OCI-LY1 (cell line): ENCODE measurements around the gene SLC22A2.

Source experiments
- H2AFZ ChIP-seq: fragments of 200-600 bp; sonication (generic), shearing (Covaris generic); 2 replicates; pipeline ENCODE4 v1.6.0; 2014; ENCODE audit warnings: antibody characterized with exemption, mild to moderate bottlenecking, low read length
- H3F3A ChIP-seq: fragments of 200-600 bp; sonication (generic), shearing (Covaris generic); 2 replicates; pipeline ENCODE4 v1.6.0; 2014; ENCODE audit warnings: mild to moderate bottlenecking, antibody characterized with exemption, low read length, moderate library complexity; ENCODE audit not compliant: insufficient read depth
- H3K27ac ChIP-seq: fragments of 200-600 bp; sonication (generic); 2 replicates; pipeline ENCODE4 v1.5.1; 2014; ENCODE audit warnings: low read length, mixed run types, mild to moderate bottlenecking, low read depth; ENCODE audit not compliant: poor library complexity, severe bottlenecking
- H3K27me3 ChIP-seq: fragments of 200-600 bp; sonication (generic); 2 replicates; pipeline ENCODE4 v1.6.0; 2014; ENCODE audit warnings: antibody characterized with exemption, mild to moderate bottlenecking, low read length, moderate library complexity; ENCODE audit not compliant: insufficient read depth
- H3K36me3 ChIP-seq: fragments of 200-600 bp; sonication (generic); 2 replicates; pipeline ENCODE4 v1.6.1; 2014; ENCODE audit warnings: mild to moderate bottlenecking, antibody characterized with exemption, low read length, moderate library complexity, mixed read lengths; ENCODE audit not compliant: insufficient read depth
- H3K4me1 ChIP-seq: fragments of 200-600 bp; sonication (generic); 2 replicates; pipeline ENCODE4 v1.5.1; 2014; ENCODE audit warnings: mild to moderate bottlenecking, low read length, moderate library complexity; ENCODE audit not compliant: insufficient read depth, severe bottlenecking
- H3K4me2 ChIP-seq: fragments of 200-600 bp; sonication (generic), shearing (Covaris generic); 2 replicates; pipeline ENCODE4 v1.6.1; 2014; ENCODE audit warnings: low read length
- H3K4me3 ChIP-seq: fragments of 200-600 bp; sonication (generic); 2 replicates; pipeline ENCODE4 v1.5.1; 2014; ENCODE audit warnings: low read length, low read depth, mild to moderate bottlenecking, mixed read lengths; ENCODE audit not compliant: poor library complexity, severe bottlenecking
- H3K79me2 ChIP-seq: fragments of 200-600 bp; shearing (Covaris generic); 2 replicates; pipeline ENCODE4 v1.6.1; 2016; ENCODE audit warnings: mixed run types, low read length, mixed read lengths; ENCODE audit not compliant: insufficient read depth
- H3K9ac ChIP-seq: fragments of 200-600 bp; sonication (generic), shearing (Covaris generic); 2 replicates; pipeline ENCODE4 v1.6.1; 2014; ENCODE audit warnings: mild to moderate bottlenecking, low read length, mixed read lengths
- H3K9me2 ChIP-seq: fragments of 200-600 bp; sonication (generic), shearing (Covaris generic); 2 replicates; pipeline ENCODE4 v1.6.1; 2014; ENCODE audit warnings: low read depth, mild to moderate bottlenecking, low read length, mixed read lengths
- H3K9me3 ChIP-seq: fragments of 200-600 bp; shearing (Covaris generic); 2 replicates; pipeline ENCODE4 v1.6.1; 2014; ENCODE audit warnings: low read length, mixed read lengths
- H4K20me1 ChIP-seq: fragments of 200-600 bp; sonication (generic), shearing (Covaris generic); 2 replicates; pipeline ENCODE4 v1.6.0; 2016; ENCODE audit warnings: mild to moderate bottlenecking, low read length; ENCODE audit not compliant: insufficient read depth
- CTCF ChIP-seq: fragments of 200-600 bp; sonication (generic), shearing (Covaris generic); IDR thresholded peaks from 2 replicates; pipeline ENCODE4 v1.5.1; 2017; ENCODE audit warnings: mild to moderate bottlenecking, antibody characterized with exemption, low read length, moderate library complexity, mixed read lengths
- EZH2 ChIP-seq: fragments of 200-600 bp; sonication (generic), shearing (Covaris generic); IDR thresholded peaks from 2 replicates; pipeline ENCODE4 v1.8.0; 2017; ENCODE audit warnings: borderline replicate concordance, mixed run types, mild to moderate bottlenecking, antibody characterized with exemption, low read length, moderate library complexity, mixed read lengths

SLC22A2 gene

GRCh38 chr6:160252073-160252813, 6.4 kb downstream of the SLC22A2 start:
- Histone ChIP-seq H3F3A (no peaks in the 10 kb centered on the region), H3K9me3 (no peaks in the 10 kb centered on the region), H3K9ac (no peak overlapping the region), H3K4me1 (no peaks in the 10 kb centered on the region), H3K79me2 (no peaks in the 10 kb centered on the region), H3K27ac (no peak overlapping the region), H3K4me3 (no peak overlapping the region), H3K4me2 (no peak overlapping the region), H3K9me2 (no peaks in the 10 kb centered on the region), H3K27me3 (no peaks in the 10 kb centered on the region), H3K36me3 (no peaks in the 10 kb centered on the region), H4K20me1 (no peaks in the 10 kb centered on the region), H2AFZ (no peak overlapping the region)
- TF ChIP-seq CTCF (no peak), EZH2 (no peak)

- Histone ChIP-seq H3K4me2 (no peak overlapping the region), H2AFZ (no peak overlapping the region), H4K20me1 (no peaks in the 10 kb centered on the region), H3K4me1 (no peaks in the 10 kb centered on the region), H3K36me3 (no peaks in the 10 kb centered on the region), H3F3A (no peaks in the 10 kb centered on the region), H3K9ac (no peak overlapping the region), H3K27ac (no peak overlapping the region), H3K9me3 (no peaks in the 10 kb centered on the region), H3K79me2 (no peaks in the 10 kb centered on the region), H3K27me3 (no peaks in the 10 kb centered on the region), H3K9me2 (no peaks in the 10 kb centered on the region), H3K4me3 (no peak overlapping the region)
- TF ChIP-seq EZH2 (no peak), CTCF (no peak)
These were observed 8.9 kb downstream of the SLC22A2 start for GRCh38 chr6:160249671-160250070.

- no peak overlapping the region for H3K4me2 ChIP-seq
- no peak overlapping the region for H3K27ac ChIP-seq
- no peak for TF ChIP-seq CTCF
- no peak for TF ChIP-seq EZH2
- H3K36me3 ChIP-seq: no peaks in the 10 kb centered on the region
- no peaks in the 10 kb centered on the region for H3K79me2 ChIP-seq
- no peaks in the 10 kb centered on the region for H3F3A ChIP-seq
- no peak overlapping the region for H3K4me3 ChIP-seq
- H4K20me1 ChIP-seq: no peaks in the 10 kb centered on the region
- H3K9me3 ChIP-seq: no peaks in the 10 kb centered on the region
- H3K27me3 ChIP-seq: no peaks in the 10 kb centered on the region
- no peak overlapping the region for H3K9ac ChIP-seq
- H3K9me2 ChIP-seq: no peaks in the 10 kb centered on the region
- no peak overlapping the region for H2AFZ ChIP-seq
- no peaks in the 10 kb centered on the region for H3K4me1 ChIP-seq
These were observed 10.1 kb downstream of the SLC22A2 start for GRCh38 chr6:160248538-160248937.
